DMS 273 treated with DMSO at 0.1 percent for 48 hours (cell line): Measurements from ENCODE around the gene C13orf46.
"Not testable (repeated sequence)": the region's sequence is repeated elsewhere in the genome, so short reads cannot be mapped to it uniquely, and the experiment has no call there.

Experiments used
- DNase-seq: peaks from one replicate; lab custom pipeline; 2025; lab: John Stamatoyannopoulos, UW

Gene C13orf46

DNA sequence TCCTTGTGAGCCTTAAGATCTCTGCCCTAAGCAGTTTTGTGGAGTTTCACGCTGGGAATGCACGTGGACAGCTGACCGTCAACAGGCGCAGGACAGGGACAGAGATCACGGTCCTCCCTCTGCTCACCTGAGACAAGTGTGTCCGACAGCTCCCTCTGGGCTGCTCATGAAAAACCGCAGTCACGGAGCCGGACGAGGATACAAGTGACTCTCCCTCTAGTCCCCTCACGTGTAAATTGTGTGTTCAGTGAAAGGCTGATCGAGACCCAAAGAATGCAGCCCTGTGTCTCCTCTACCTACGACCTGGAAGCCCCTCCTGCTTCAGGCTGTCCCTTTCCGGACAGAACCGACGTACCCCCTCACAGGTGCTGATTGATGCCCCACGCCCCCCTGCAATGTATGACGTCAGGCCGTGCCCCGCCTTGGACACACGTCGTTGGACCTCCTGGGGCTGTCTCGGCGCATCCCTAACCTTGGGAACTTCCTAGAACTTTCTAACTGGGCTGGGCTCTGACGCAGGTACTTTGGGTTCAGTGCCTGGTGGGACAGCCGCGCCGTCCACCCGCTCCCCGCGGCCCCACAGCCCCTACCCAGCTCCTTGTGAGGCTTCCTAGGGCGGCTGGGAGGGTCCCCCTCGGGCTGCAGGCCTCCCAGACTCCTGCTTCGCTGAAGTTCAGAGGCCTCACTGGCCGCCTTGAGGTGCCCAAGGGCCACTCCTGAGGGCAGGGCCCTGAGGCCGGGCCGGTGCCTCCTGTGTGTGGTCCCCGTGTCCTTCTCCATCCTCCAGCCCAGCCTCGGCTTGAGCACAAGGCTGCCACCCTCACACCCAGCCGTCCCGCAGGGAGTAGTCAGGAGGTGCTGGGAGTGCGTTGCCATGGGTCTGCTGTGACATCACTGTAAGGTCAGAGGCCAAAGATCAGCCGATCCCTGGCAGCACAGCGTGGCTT lies at the start of gene C13orf46:
TSS of gene C13orf46 (minus strand) at position 859 of the 947 bp plus-strand sequence. CDS start at position 780, 79 bp downstream.
- DNase-seq = no peak

DNA sequence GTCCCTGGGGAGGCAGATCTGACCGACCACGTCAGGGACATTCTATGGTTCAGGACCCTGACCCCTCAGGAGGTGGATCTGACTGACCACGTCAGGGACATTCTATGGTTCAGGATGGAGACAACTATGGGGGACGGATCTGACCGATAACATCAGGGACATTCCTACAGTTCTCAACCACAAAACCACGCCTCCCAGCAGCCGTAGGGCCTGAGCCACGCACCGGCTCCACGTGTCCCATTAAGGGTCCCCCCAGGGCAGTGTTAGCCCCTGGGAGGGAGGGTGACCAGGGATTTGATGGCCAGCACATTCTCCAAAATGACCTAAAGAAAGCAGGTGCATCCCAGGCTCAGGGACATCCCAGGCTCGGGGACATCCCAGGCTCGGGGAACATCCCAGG lies 49.0 kb upstream of the C13orf46 start:
- DNase-seq = no peak

DNA sequence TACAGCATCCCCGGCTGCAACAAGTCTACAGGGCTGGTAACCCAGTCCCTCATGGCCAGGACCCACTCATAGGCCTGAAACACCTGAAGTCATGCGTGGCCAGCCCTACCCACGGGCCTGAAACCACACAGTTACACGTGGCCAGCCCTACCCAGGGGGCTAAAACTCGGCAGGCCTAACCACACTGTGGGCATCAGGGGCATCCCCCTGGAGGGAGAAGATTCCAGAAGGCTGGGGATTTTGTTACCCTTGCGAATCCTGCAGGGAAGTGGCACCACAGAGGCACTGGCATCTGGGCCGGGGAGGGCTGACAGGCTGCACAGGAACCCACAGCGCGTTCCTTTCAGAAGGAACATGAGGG lies 48.4 kb upstream of the C13orf46 start:
- no peak for DNase-seq

DNA sequence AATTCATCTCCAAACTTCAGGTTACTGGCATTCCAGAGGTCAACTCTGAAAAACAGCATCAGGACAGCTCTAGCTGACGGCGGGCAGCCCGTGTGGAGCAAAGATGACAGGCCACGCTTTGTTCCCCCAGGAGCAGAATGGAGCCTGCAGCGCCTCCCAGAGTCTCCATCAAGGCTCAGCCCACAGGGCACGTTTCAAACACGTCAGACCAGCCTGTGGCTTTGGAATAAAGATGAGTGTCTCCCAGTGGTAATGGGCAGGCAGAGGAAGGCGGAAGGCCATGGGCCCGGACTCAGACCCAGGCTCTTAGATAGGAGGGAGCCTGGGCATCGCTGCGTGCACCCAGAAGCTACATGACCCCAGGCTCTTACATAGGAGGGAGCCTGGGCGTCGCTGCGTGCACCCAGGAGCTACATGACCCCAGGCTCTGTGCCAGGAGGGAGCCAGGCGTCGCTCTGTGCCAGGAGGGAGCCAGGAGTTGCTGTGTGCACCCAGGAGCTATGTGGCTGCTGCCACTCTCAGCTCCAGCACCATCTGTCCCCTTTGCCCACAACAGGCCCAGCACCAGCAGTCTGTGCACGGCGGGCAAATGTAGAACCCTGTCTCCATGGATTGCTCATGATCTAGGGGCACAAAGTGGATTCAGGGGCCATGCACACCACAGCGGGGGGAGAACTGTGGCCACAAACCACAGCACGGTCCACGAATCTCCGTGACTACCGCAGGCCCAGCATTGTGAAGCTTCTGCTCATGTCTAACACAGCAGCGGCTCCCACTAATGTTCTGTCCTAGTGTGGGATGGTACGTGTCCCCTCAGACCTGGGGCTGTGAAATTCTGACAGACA lies 47.8 kb upstream of the C13orf46 start:
- no peak for DNase-seq

DNA sequence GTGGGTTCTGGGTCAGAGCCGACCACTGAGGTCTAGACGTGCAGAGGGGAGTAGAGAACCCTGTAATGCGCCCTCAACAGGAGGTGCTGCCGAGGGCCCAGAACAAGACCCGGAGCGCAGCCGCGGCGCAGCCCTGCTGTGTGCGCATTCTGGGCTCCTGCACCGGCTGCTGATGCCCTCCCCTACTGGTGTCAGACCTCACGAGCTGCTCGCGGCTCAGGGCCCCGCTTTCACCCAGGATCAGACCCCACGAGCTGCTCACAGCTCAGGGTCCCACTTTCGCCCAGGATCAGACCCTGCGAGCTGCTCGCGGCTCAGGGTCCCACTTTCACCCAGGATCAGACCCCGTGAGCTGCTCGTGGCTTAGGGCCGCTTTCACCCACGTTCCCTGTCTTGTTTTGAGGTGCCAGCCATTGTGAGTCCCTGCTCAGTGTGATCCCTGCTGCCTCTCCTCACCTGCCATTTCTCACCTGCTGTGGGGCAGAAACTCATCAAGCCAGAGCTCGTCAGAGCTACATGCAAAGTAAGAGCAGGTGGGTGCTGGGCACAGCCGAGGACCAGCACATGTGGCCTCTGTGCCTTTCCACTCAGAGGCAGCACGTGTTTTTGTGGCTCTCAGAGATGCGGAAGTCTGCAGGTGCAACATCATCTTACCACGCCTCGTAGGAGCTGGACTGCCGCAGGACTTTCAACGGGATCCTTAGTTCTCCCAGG lies 47.0 kb upstream of the C13orf46 start:
- no peak for DNase-seq

DNA sequence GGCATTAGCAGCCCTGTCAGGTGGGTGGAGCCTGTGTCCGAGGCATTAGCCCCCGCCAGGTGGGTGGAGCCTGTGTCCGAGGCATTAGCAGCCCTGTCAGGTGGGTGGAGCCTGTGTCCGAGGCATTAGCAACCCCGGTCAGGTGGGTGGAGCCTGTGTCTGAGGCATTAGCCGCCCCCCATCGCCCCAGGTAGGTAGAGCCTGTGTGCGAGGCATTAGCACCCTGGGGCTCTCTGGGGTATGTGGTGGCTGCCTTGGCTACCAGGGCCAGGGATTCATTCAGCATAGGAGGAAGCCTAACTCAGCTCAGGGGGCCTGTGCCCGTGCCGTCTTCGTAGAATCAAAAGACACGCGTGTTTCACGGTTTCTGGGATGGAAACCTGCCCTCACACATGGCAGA lies 46.3 kb upstream of the C13orf46 start:
- DNase-seq = not testable (repeated sequence)

DNA sequence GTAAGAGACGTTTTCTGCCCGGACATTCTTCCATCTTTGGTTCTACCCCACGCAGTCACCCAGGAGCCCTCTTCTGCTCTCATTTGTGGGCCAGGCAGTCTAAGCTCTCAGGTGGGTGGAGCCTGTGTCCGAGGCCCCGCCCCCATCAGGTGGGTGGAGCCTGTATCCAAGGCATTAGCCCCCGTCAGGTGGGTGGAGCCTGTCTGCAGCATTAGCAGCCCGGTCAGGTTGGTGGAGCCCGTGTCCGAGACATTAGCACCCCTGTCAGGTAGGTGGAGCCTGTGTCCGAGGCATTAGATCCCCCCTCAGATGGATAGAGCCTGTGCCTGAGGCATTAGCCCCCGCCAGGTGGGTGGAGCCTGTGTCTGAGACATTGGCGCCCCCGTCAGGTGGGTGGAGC lies 45.5 kb upstream of the C13orf46 start:
- DNase-seq = no peak

DNA sequence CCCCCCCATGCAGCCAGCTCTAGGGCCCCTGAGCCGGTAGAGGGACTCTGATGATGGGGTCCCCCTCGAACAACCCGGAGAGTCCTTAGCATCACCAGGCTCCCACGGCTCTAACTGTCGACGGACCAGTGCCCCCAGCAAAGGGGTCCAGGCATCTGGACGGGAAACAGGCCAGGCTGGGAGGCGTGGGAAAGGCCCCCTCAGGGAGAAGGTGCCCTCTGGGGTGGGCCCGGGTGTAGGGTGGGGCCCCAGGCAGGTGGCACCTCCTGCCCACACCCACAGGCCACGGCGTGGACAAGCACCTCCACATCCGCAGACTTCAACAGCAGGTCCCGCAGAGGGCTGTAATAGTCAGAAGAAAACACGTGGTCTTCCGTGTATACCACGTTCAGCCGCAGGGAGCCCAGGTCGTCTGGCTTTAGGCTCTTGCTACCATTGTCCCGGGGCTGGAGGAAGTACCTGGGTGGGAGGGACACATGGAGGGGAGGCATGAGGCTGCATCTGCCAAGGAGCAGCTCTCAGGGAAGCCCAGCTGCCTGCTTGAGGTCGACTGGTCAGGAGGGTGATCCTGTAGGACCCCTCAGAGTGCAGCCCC lies 44.7 kb upstream of the C13orf46 start:
- no peak for DNase-seq

DNA sequence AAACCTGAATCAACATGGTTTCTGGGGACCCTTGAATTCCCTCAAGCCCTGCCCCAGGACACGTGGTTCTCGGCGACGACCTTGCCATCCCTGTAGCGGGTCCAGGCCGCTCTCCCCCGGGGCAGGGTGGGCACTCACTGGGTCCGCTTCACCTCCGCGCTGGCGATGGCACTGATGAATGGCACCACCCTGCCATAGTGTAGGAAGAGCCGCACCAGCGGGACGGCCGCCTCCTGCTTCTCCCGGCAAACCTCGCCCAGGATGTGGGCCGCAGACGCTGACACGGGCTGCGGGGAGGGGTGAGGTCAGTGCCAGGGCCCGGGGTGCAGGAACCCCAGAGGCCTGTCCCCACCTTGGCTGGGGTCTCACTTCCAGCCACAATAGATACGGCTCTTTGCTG lies 44.1 kb upstream of the C13orf46 start:
- DNase-seq = no peak

DNA sequence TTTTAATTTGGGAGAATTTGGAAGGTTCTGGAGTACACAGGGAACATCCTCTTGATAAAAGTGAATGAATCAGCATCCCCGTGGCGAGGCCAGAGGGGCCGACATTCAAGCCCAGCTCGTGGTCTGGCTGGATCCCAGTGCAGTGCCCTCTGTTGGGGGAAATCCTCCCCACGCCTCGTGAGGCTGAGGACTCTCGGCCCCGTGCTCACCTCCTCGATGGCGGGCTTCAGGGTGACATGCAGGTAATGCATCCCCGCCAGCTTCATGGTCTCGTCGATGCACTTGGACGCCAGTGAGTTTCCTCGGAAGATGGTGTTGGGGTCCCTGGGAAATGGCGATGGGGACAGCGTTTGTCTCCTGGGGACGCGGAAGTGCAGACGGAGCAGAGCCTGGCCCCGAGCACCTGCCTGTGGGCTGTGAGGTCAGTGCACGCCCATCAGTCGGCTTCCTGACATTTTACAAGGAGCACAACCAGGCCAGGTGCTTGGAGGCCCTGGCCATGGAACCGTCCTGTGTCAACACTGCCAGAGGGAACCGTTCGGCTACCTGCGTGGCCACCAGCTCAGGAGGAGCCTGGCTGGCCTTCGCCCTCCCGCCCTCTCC lies 43.3 kb upstream of the C13orf46 start:
- no peak for DNase-seq

DNA sequence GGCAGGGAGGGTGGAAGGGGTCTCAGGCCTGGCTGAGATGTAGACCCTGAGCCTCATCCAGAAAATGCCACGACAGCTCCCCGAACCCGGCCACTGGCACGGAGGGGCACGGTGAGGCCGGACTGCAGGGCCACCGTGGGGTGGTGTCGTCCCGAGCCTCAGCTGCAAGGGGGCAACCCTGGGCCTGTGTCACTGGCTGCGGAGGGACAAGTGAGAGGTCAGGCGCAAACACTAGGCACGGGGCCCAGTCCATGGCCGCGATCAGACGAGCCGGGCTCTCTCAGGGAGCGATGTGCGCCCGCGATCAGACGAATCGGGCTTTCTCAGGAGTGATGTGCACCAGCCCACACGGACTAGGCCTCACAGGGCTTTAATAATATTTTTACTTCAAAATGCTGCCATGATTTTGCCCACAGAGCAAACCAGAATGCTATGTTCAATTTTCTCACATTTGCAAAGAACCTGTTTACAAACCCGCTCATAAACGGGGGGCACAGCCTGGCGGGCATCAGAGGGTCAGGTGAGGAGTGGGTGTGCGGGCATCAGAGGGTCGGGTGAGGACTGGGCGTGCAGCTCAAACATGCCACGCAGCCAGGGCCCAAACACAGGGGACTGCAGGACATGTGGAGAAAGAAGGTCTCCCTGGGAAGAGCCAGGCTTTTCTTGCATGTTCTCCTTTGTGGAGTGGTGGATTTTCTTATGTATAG lies 42.6 kb upstream of the C13orf46 start:
- no peak for DNase-seq

DNA sequence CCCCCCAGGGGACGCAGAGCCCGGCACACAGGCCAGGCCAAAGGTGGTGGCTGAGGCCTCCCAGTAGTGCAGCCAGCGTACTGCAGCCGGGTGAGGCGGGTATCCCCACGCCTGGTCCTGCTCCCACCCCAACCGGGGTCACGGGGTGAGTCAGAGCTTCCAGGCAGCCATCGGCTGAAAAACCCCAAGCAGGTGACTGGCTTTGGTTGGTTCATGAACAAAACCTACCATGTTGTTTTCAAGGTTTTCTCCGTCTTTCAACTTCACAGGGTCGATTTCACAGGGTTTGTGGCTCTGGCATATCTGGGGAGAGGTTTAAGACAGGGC lies 42.1 kb upstream of the C13orf46 start:
- DNase-seq = no peak

DNA sequence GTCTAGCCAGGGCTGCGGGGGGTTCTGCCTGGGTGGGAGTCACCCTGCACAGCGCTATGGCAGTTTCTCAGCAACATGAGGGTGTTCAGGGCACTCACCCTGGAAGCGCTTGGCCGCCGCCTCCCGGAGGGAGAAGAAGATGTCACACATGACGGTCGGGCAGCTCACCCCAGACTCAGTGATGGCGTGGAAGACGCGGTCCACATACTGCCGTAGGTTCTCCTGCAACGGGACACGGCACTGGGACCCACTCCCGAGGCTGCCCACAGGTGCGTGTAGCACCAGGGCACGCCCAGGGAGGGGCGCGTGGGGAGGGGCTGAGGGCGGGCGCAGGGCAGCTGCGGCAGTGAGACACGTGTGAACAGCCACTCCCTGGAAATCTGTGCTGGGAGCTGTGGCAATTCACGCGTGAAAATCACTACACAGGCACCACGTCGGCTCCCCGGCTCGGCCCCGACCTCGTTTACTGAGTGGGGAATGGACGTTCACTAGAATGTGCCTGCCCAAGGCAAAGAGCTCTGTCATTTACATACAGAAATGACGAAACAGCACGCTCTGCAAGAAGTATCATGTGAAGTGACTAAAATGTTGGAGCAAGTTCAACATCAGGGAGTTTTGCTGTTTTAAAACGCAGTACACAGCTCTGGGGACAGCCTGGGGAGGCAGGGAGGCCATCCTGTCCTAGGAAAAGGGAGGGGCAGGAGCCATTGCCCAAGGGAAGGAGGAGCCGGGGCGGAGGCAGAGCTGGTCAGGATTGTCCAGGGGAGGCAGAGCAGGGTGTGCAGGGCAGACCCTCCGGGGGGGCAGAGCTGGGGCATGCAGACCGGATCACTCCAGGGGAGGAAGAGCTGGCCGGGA lies 41.5 kb upstream of the C13orf46 start:
- no peak for DNase-seq

DNA sequence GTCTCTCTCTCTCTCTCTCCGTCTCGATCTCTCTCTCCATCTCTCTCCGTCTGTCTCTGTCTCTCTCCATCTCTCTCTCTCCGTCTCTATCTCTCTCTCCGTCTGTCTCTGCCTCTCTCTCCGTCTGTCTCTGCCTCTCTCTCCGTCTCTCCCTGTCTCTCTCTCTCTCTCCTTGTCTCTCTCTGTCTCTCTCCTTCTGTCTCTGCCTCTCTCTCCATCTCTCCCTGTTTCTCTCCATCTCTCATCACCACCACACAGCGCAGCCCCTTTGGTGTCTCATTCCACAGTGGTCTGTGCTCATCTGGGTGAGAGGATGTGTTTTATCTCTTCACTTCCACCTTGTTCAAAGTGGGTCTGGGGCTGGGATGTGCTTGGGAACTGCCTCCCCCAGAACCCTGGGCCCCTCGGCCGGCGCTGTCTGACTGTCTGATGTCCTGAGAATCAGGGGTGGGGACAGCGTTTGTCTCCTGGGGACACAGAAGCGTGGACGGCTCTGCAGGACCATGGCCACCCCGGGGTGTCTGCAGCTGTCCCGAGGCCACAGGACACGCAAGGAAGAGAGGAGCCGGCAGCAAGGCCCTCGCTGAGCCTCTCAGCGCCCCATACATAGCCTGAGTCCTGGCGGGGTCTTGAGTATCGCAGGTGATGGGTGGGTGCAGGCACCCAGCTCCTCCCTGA lies 40.2 kb upstream of the C13orf46 start:
- no peak for DNase-seq

DNA sequence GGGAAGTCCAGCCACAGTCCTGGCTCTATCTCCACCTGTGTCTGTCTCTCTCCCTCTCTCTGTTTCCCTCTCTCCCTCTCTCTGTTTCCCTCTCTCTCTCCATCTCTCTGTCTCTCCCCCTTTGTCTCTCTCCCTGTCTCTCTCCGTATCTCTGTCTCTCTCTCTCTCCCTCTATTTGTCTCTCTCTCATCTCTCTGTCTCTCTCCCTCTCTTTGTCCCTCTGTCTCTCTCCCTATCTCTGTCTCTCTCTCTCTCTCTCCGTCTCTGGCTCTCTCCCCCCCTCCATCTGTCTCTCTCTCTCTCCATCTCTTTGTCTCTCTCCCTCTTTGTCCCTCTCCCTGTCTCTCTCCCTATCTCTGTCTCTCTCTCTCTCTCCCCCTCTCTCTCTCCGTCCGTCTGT lies 39.5 kb upstream of the C13orf46 start:
- DNase-seq = no peak

DNA sequence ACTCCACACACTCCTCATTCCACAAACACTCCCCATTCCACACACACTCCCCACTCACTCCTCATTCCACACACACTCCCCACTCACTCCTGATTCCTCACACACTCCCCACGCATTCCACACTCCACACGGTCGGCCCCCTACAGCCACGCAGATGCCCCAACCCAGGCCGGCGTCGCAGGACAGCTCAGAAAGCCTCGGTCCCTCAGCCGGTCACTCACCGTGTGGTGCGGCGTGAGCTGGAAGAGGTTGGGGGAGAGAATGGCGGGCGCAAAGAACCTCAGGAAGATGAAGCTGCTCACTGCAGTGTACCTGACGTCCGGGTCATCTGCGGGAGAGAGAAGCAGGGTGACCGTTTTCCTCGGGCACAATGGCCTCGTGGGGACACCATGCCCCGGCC lies 39.0 kb upstream of the C13orf46 start:
- DNase-seq = no peak

DNA sequence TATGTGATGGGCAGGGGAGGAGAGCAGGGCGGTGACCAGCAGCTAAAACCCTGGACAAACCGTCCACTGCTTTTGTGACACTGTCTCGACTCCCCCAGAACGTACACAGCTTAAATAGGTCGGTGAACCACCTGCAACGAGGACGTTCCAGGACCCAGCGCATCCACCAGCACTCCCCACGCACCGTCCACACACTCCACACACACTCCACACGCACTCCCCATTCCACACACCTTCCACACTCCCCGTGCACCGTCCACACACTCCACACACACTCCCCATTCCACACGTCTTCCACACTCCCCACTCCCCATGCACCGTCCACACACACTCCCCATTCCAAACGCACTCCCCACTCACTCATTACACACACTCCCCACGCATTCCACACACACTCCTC lies 38.3 kb upstream of the C13orf46 start:
- DNase-seq = no peak

DNA sequence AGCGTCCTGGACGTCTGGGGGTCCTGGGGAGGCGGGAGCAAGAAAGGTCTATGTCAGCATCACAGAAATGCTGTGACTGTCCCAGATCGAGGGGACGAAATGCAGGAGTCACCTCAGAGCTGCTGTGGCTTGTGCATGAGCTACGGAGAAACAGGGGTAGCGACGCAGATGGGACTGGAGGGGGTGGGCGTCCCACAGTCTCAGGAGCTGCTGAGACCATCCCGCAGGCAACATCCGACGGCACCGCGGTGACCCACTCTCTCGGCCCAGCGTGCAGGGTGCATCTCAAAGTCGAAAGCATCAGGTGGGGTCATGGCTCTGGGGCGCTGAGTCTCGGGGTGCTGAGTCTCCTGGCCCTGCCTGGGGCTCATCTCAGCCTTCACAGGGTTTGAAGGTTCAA lies 37.4 kb upstream of the C13orf46 start:
- no peak for DNase-seq

DNA sequence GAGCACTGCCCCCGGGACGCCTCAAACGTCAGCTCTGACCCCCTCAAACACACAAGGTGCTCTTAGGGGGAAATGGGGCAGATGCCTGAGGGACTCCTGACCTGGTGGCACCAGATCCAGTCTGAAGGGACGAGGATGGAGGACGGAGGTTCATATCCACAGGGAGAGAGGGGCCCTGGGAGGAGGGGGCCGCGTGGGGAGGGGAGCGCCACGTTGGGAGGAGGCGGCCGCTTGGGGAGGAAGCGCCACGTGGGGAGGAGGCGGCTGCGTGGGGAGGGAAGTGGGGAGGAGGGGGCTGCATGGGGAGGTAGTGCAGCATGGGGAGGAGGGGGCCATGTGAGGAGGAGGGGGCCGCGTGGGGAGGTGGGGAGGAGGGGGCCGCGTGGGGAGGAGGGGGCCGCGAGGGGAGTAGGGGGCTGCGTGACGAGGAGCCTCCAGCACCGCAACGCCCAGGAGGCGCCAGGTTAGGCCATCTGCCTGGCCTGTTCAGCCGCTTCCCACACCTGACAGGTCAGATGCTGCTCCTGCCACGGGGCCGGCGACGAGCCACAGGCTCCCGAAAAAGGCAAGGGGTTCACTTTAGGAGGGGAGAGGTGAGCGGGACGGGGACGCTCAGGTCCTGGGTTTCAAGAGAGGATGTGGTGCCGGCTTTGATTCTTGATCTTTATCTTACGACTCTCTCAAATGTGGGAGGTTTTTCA lies 36.7 kb upstream of the C13orf46 start:
- DNase-seq = no peak
